Small intestine (tissue), 16 donors: ENCODE data around the gene FBXW9. TPM values are rescaled to one million over a fixed set of nuclear protein-coding genes. Genes with fewer than 3 reads are reported as not detected.
A peak's percentile ranks its signal among the peaks of the same experiment; 100 is the strongest.

Experiments used
- DNase-seq, 2 donors: peaks; one replicate each; pipeline versions ENCODE4 v3.0.0 to v3.0.0-alpha.2; 2013
- FAIRE-seq: peaks from 2 replicates; lab custom pipeline; 2012; peaks lifted over from hg19 to GRCh38; lab: Jason Lieb, UNC
- H3K27ac ChIP-seq, 3 donors: one replicate each; pipeline ENCODE4 v1.5.1; 2013; ENCODE audit warnings: low read length in 2 of 3, mild to moderate bottlenecking in 2 of 3, control low read depth in 1 of 3, inconsistent platforms in 1 of 3, low read depth in 1 of 3, moderate library complexity in 1 of 3
- H3K27me3 ChIP-seq, 3 donors: one replicate each; pipeline ENCODE4 v1.6.1; 2013; ENCODE audit warnings: low read length in 3 of 3, inconsistent platforms in 1 of 3; ENCODE audit not compliant: control insufficient read depth in 3 of 3, insufficient read depth in 3 of 3
- H3K36me3 ChIP-seq, 3 donors: one replicate each; pipeline ENCODE4 v1.6.1; 2013; ENCODE audit warnings: low read length in 3 of 3, inconsistent platforms in 1 of 3, low read depth in 1 of 3, mild to moderate bottlenecking in 1 of 3, moderate library complexity in 1 of 3; ENCODE audit not compliant: control insufficient read depth in 3 of 3, insufficient read depth in 2 of 3
- H3K4me1 ChIP-seq, 3 donors: one replicate each; pipeline ENCODE4 v1.6.1; 2013; ENCODE audit warnings: low read length in 2 of 3, inconsistent platforms in 1 of 3, low read depth in 1 of 3, mild to moderate bottlenecking in 1 of 3, moderate library complexity in 1 of 3; ENCODE audit not compliant: control insufficient read depth in 3 of 3, insufficient read depth in 2 of 3
- H3K4me3 ChIP-seq, 3 donors: one replicate each; pipeline ENCODE4 v1.5.1; 2013; ENCODE audit warnings: low read length in 3 of 3, control low read depth in 1 of 3, inconsistent platforms in 1 of 3, low read depth in 1 of 3, mild to moderate bottlenecking in 1 of 3, moderate library complexity in 1 of 3
- H3K9me3 ChIP-seq, 2 donors: one replicate each; pipeline ENCODE4 v1.6.1; 2013; ENCODE audit warnings: low read depth in 1 of 2, low read length in 1 of 2; ENCODE audit not compliant: control insufficient read depth in 2 of 2, insufficient read depth in 1 of 2
- WGBS, 3 donors: extraction: QIAGEN DNeasy Blood & Tissue Kit; methylation state at CpG; one replicate each; pipeline ENCODE4 v1.1.7; 2013; 5-methylcytosine and 5-hydroxymethylcytosine counted together
- long read RNA-seq, 10 donors: transcript quantifications; one replicate each; lab custom pipeline, GENCODE V29; 2026
- polyA plus RNA-seq, 4 donors: library from polyadenylated mRNA; stranded (reverse) in 3 of 4; unstranded in 1 of 4; fragments of 200-250 nt in 3 of 4; fragments of 120-200 nt in 1 of 4; gene quantifications; one replicate each; pipeline versions ENCODE4 v1.2.1 to v1.2.3, GENCODE V29; 2013
- donor health status: healthy with polysubstance abuse.
- donor health status: control.
- donor health status: control.
- donor health status: Bipolar disorder and iron deficiency.
- donor health status: healthy.

Gene FBXW9
- polyA plus RNA-seq: 10 to 100 TPM in 1 of 4 donors, 1 to 10 TPM in 3; 4.5 to 11.8 (median 7.2) TPM
- long read RNA-seq, donor 1: 0 reads
- long read RNA-seq, donor 2, partial matches to known transcripts: 0 of 2 reads
- long read RNA-seq, donor 2, other reads (novel, unspliced or antisense): 0 of 2 reads
- long read RNA-seq, donor 3: 0 reads
- long read RNA-seq, donor 4: 0 reads
- long read RNA-seq, donor 5: 0 reads
- long read RNA-seq, donor 6: 0 reads
- long read RNA-seq, donor 7, partial matches to known transcripts: 0 of 2 reads
- long read RNA-seq, donor 7, other reads (novel, unspliced or antisense): 0 of 2 reads
- long read RNA-seq, donor 8, partial matches to known transcripts: 0 of 1 reads
- long read RNA-seq, donor 8, other reads (novel, unspliced or antisense): 0 of 1 reads
- long read RNA-seq, donor 9: 0 reads
- long read RNA-seq, donor 10, partial matches to known transcripts: 0 of 2 reads
- long read RNA-seq, donor 10, other reads (novel, unspliced or antisense): 0 of 2 reads

- peak; percentile 90 to 97 for DNase-seq
- peak within 1 kb of the TSS; percentile 60 to 97 (median 74) for H3K4me3 ChIP-seq
- peaks cover 0 to 4% (median 3%) of the 10 kb centered on the region in 3 donors for H3K4me1 ChIP-seq
- no peaks in the 10 kb centered on the region for H3K27me3 ChIP-seq
- H3K27ac ChIP-seq: peak within 1 kb of the TSS; percentile 74 to 95 (median 90)
- H3K9me3 ChIP-seq: no peaks in the 10 kb centered on the region
- WGBS, 3 donors: 5 to 6% (median 6%) methylated on average over 59 of the region's 59 CpGs
- FAIRE-seq: no peak
- peaks cover 0 to 47% (median 7%) of the 10 kb centered on the region in 3 donors for H3K36me3 ChIP-seq
Observed at GRCh38 chr19:12696366-12697335, at the start of gene FBXW9. Gene FBXW9 (minus strand): TSS chr19:12696631. CDS start chr19:12696581, 50 bp downstream.

DNA sequence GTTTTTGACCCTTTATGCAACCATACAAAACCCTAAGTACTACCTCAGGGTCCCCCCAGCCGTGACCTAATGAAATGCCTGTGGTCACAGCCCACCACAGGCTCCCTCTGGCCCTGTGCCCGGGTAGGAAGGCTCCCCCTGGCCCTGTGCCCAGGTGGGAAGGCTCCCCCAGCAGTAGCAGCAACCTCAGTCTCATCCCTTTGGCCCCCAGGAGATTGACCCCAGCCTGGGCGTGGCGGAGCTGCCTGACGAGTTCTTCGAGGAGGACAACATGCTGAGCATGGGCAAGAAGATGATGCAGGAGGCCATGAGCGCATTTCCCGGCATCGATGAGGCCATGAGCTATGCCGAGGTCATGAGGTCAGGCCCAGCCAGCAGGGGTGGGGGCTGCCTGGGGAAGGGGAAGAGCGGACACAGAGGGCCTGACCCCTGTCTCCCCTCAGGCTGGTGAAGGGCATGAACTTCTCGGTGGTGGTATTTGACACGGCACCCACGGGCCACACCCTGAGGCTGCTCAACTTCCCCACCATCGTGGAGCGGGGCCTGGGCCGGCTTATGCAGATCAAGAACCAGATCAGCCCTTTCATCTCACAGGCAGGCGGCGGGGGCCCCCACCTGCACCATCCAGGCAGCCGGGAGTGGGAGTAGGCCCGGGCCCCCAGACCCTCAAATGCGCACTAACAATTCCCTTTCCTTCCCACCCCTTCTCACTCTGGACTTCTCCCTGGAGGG lies 48.9 kb upstream of the FBXW9 start:
- H3K27me3 ChIP-seq: peaks cover 0 to 12% (median 0%) of the 10 kb centered on the region in 3 donors
- H3K36me3 ChIP-seq: peaks cover 5 to 67% (median 24%) of the 10 kb centered on the region in 3 donors
- DNase-seq (no peak), FAIRE-seq (no peak)
- no peaks in the 10 kb centered on the region for H3K4me1 ChIP-seq
- H3K27ac ChIP-seq: no peak overlapping the region
- H3K4me3 ChIP-seq: no peak overlapping the region
- peaks cover 0 to 19% of the 10 kb centered on the region in 2 donors for H3K9me3 ChIP-seq
- WGBS, 3 donors: 83 to 91% (median 87%) methylated on average over 20 to 22 of the region's 22 CpGs

GRCh38 chr19:12737835-12738351 lies 41.5 kb upstream of the FBXW9 start:
- H3K4me1 ChIP-seq: peaks cover 0 to 20% (median 8%) of the 10 kb centered on the region in 3 donors
- WGBS, 3 donors: 11 to 12% (median 11%) methylated on average over 13 of the region's 13 CpGs
- no peaks in the 10 kb centered on the region for H3K9me3 ChIP-seq
- H3K27ac ChIP-seq: peak overlapping the region in 1 of 3 donors; percentile 70
- DNase-seq (no peak), FAIRE-seq (no peak)
- H3K36me3 ChIP-seq: peaks cover 0 to 41% (median 2%) of the 10 kb centered on the region in 3 donors
- peak overlapping the region; percentile 58 to 87 (median 84) for H3K4me3 ChIP-seq
- H3K27me3 ChIP-seq: no peaks in the 10 kb centered on the region

- FAIRE-seq: peak; percentile 84
- Histone ChIP-seq H3K27ac (peak within 1 kb of the TSS; percentile 69 to 82 (median 70)), H3K36me3 (peaks cover 0 to 44% (median 2%) of the 10 kb centered on the region in 3 donors), H3K4me1 (peaks cover 0 to 24% (median 8%) of the 10 kb centered on the region in 3 donors), H3K27me3 (no peaks in the 10 kb centered on the region), H3K4me3 (peak within 1 kb of the TSS; percentile 58 to 87 (median 84)), H3K9me3 (no peaks in the 10 kb centered on the region)
- WGBS, 3 donors: 1% methylated on average over 29 of the region's 29 CpGs
- DNase-seq: peak; percentile 98 to 100
Observed at GRCh38 chr19:12736995-12737834, 40.8 kb upstream of the FBXW9 start, which contains the start of gene GET3. Gene GET3 (plus strand): TSS chr19:12737497. CDS start chr19:12737506, 9 bp downstream.

DNA sequence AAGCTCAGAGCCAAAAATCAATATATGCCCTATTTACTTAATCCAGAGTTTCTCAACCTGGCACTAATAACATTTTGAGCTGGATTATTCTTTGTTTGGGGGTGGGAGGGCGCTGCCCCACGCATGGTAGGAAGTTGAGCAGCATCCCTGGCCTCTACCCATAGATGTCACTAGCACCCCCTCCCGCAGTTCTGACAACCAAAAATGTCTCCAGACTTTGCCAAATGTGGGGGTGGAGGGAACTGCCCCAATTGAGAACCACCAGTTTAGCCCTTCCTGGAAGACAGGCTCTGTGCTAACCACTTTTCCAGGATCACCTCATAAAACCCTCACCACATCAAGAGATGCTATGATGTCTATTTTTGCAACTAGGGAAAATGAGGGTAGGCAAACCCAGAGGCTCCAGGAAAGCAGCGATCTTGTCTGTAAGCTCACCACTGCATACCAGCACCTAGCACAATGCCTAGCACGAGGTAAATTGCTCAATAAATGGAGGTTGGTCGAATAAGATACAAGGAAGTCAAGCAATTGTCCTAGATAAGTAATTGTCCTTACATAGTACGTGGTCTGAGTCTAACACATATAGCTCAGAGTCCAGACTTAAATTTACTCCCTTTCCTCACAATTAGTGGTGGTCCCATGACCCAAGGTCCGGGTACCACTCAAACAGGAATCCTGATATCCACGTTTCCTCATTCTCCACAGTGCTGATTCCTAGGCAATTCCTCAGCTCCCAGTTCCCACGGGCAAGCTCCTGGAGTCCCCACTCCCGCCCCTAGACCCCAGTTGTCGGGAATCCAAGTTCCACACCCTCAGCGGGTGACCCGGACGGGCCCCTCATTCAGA lies 37.2 kb upstream of the FBXW9 start:
- 0 to 1% (median 1%) methylated on average over 15 of the region's 15 CpGs for WGBS, 3 donors
- H3K27me3 ChIP-seq: no peaks in the 10 kb centered on the region
- peak overlapping the region; percentile 79 to 94 (median 91) for H3K4me3 ChIP-seq
- DNase-seq: peak; percentile 36 to 71
- peaks cover 0 to 31% (median 8%) of the 10 kb centered on the region in 3 donors for H3K4me1 ChIP-seq
- H3K9me3 ChIP-seq: no peaks in the 10 kb centered on the region
- peaks cover 6 to 52% (median 12%) of the 10 kb centered on the region in 3 donors for H3K36me3 ChIP-seq
- peak overlapping the region; percentile 81 to 93 (median 90) for H3K27ac ChIP-seq
- FAIRE-seq: no peak

- 90 to 94% (median 91%) methylated on average over 22 to 24 of the region's 24 CpGs for WGBS, 3 donors
- no peak for FAIRE-seq
- H3K4me3 ChIP-seq: no peak overlapping the region
Observed at GRCh38 chr19:12731337-12731736, 34.9 kb upstream of the FBXW9 start.

More at GRCh38 chr19:12731337-12731736, 34.9 kb upstream of the FBXW9 start:
- no peak for DNase-seq
- Histone ChIP-seq H3K4me1 (peaks cover 0 to 20% (median 3%) of the 10 kb centered on the region in 3 donors), H3K36me3 (peaks cover 6 to 61% (median 12%) of the 10 kb centered on the region in 3 donors), H3K27me3 (no peaks in the 10 kb centered on the region), H3K9me3 (no peaks in the 10 kb centered on the region), H3K27ac (no peak overlapping the region)
